Activated naive CD4-positive, alpha-beta T cell (primary cell): ENCODE data around the gene DIPK1A.
A peak's percentile ranks its signal among the peaks of the same experiment; 100 is the strongest.
"Not testable (repeated sequence)": the region's sequence is repeated elsewhere in the genome, so short reads cannot be mapped to it uniquely, and the experiment has no call there.

ENCODE experiments used
- DNase-seq, 4 experiments: peaks; one replicate each; lab custom pipeline; 2025; lab: John Stamatoyannopoulos, UW

The DIPK1A gene

GRCh38 chr1:92921031-92922023 lies 39.9 kb downstream of the DIPK1A start:
- no peak for DNase-seq

- DNase-seq: no peak
Observed at GRCh38 chr1:92916899-92917298, 44.4 kb downstream of the DIPK1A start.

- no peak for DNase-seq
Observed at GRCh38 chr1:92915547-92915946, 45.7 kb downstream of the DIPK1A start.

- no peak for DNase-seq
Observed at GRCh38 chr1:92913093-92913819, 48.0 kb downstream of the DIPK1A start.

- no peak for DNase-seq
Observed at GRCh38 chr1:92910081-92910480, 51.2 kb downstream of the DIPK1A start.

- DNase-seq: no peak
Observed at GRCh38 chr1:92909321-92909720, 51.9 kb downstream of the DIPK1A start.

GRCh38 chr1:92907949-92908684 lies 53.1 kb downstream of the DIPK1A start:
- DNase-seq: no peak

- DNase-seq: no peak
Observed at GRCh38 chr1:92903765-92904164, 57.5 kb downstream of the DIPK1A start.

GRCh38 chr1:92902406-92902744 lies 58.9 kb downstream of the DIPK1A start:
- no peak for DNase-seq

- no peak for DNase-seq
Observed at GRCh38 chr1:92901699-92902405, 59.4 kb downstream of the DIPK1A start.

- DNase-seq: no peak
Observed at GRCh38 chr1:92901126-92901525, 60.1 kb downstream of the DIPK1A start.

GRCh38 chr1:92900539-92900938 lies 60.7 kb downstream of the DIPK1A start:
- no peak for DNase-seq

- DNase-seq: no peak
Observed at GRCh38 chr1:92899780-92900179, 61.5 kb downstream of the DIPK1A start.

- not testable (repeated sequence) for DNase-seq
Observed at GRCh38 chr1:92898053-92898452, 63.2 kb downstream of the DIPK1A start.

- no peak for DNase-seq
Observed at GRCh38 chr1:92887465-92887864, 73.8 kb downstream of the DIPK1A start.

GRCh38 chr1:92886886-92887419 lies 74.3 kb downstream of the DIPK1A start:
- no peak for DNase-seq

- no peak for DNase-seq
Observed at GRCh38 chr1:92884195-92884594, 77.1 kb downstream of the DIPK1A start.

GRCh38 chr1:92883297-92883696 lies 78.0 kb downstream of the DIPK1A start:
- no peak for DNase-seq

- DNase-seq: peak in 2 of 4 experiments; percentile 16 to 29
Observed at GRCh38 chr1:92882819-92883218, 78.4 kb downstream of the DIPK1A start.

GRCh38 chr1:92881391-92881790 lies 79.9 kb downstream of the DIPK1A start:
- no peak for DNase-seq

- no peak for DNase-seq
Observed at GRCh38 chr1:92879316-92879968, 81.8 kb downstream of the DIPK1A start.
